GM12892 (cell line): ENCODE measurements around the gene ACTG2.

Experiments
- POLR2A ChIP-seq: IDR thresholded peaks from 2 replicates; pipeline ENCODE4 v1.6.1; 2011; ENCODE audit warnings: low read depth, low read length, control low read depth
- POLR2AphosphoS5 ChIP-seq: IDR thresholded peaks from 2 replicates; pipeline ENCODE4 v1.6.1; 2011; ENCODE audit warnings: low read depth, low read length, control low read depth

DNA sequence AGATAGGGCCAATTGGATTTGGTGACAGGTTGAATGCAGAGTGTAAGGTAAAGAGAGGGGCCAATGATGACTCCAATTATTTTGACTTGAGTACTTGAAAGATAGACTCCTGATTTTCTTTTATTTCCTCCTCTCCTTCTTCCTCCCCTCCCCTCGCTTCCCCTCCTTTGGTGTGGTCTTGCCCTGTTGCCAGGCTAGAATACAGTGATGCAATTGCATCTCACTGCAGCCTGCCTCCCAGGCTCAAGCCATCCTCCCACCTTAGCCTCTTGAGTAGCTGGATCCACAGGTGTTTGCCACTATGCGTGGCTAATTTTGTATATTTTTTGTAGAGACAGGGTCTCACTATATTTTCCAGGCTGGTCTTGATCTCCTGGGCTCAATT, 36.1 kb downstream of the ACTG2 start:
- no peak for TF ChIP-seq POLR2A
- no peak for TF ChIP-seq POLR2AphosphoS5
